Esophagus squamous epithelium (tissue), 5 donors: Measurements from ENCODE around the gene C4orf36. TPM values are rescaled to one million over a fixed set of nuclear protein-coding genes. Genes with fewer than 3 reads are reported as not detected.

ENCODE experiments used
- DNase-seq: peaks from one replicate; lab custom pipeline; 2025; lab: John Stamatoyannopoulos, UW
- H3K27ac ChIP-seq, 4 donors: fragments of 200-600 bp; sonication (generic); one replicate each; pipeline ENCODE4 v1.5.1; 2016 to 2019; ENCODE audit warnings: mild to moderate bottlenecking in 1 of 4
- H3K27me3 ChIP-seq, 4 donors: fragments of 200-600 bp; sonication (generic); 1 replicate in 3 of 4; 2 replicates in 1 of 4; pipeline versions ENCODE4 v1.5.1 to v1.6.0; 2017 to 2021; ENCODE audit warnings: antibody characterized with exemption in 1 of 4
- H3K36me3 ChIP-seq, 3 donors: fragments of 200-600 bp; sonication (generic); one replicate each; pipeline ENCODE4 v1.5.1; 2016 to 2019
- H3K4me1 ChIP-seq, 3 donors: fragments of 200-600 bp; sonication (generic); one replicate each; pipeline ENCODE4 v1.5.1; 2017 to 2019
- H3K4me3 ChIP-seq, 4 donors: fragments of 200-600 bp; sonication (generic); 1 replicate in 3 of 4; 2 replicates in 1 of 4; pipeline ENCODE4 v1.5.1; 2016 to 2019; ENCODE audit warnings: mild to moderate bottlenecking in 2 of 4, moderate library complexity in 1 of 4
- H3K9me3 ChIP-seq, 3 donors: fragments of 200-600 bp; sonication (generic); one replicate each; pipeline ENCODE4 v1.5.1; 2016 to 2019
- CTCF ChIP-seq, 6 experiments: fragments of 450-650 bp in 4 of 6; fragments of 200-600 bp in 2 of 6; sonication (generic) in 2 of 6; IDR thresholded peaks; one replicate each; pipeline ENCODE4 v1.5.1; 2016 to 2019; ENCODE audit warnings: antibody characterized with exemption in 6 of 6, mild to moderate bottlenecking in 4 of 6, moderate library complexity in 4 of 6
- POLR2A ChIP-seq, 4 donors: fragments of 450-650 bp; IDR thresholded peaks; one replicate each; pipeline ENCODE4 v1.6.1; 2017; ENCODE audit warnings: antibody characterized with exemption in 4 of 4, mild to moderate bottlenecking in 4 of 4, moderate library complexity in 3 of 4
- WGBS, 2 donors: methylation state at CpG; one replicate each; pipeline ENCODE4 v1.1.5; 2018; 5-methylcytosine and 5-hydroxymethylcytosine counted together
- intact Hi-C: fragments of 100-400 bp; cut with DNase I; formaldehyde crosslinking; loops from one replicate; pipeline ENCODE4 v1.15.0; 2022
- total RNA-seq, 4 donors: library from RNA; depleted of rRNA; stranded (reverse); fragments of >200 nt; gene quantifications; one replicate each; pipeline ENCODE4 v1.1.0, GENCODE V29; 2016
- donor health status: DM: yes; HTN: yes; CAD: no.

Gene C4orf36
- total RNA-seq, 4 donors from 2014 or later: 1.3 to 5.0 (median 2.7) TPM

DNA sequence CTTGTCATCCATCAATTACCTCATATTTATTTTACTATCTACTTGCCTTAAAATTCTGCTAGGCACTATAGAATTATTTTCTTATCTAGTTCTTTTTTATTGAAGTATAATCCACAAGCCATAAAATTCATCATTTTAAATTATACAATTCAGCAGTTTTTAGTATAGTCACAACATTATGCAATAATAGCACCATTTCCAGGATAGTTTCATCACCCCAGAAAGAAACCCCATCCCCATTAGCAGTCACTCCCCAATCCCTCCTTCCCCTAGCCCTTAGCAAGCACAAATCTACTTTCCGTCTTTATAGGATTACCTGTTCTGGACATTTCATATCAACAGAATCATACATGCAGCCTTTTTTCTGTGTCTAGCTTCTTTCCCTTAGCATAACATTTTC lies 58.6 kb downstream of the C4orf36 start:
- Histone ChIP-seq H3K27me3 (no peaks in the 10 kb centered on the region), H3K9me3 (no peaks in the 10 kb centered on the region), H3K27ac (no peak overlapping the region), H3K4me1 (peaks cover 4 to 39% (median 15%) of the 10 kb centered on the region in 3 donors), H3K36me3 (peaks cover 0 to 18% (median 0%) of the 10 kb centered on the region in 3 donors), H3K4me3 (no peak overlapping the region)
- WGBS, 2 donors: 78 to 86% methylated on average over 1 of the region's 1 CpG
- no peak for TF ChIP-seq POLR2A (IDR thresholded peaks at IDR 0.05)
- TF ChIP-seq CTCF (IDR thresholded peaks at IDR 0.05): no peak
- DNase-seq: no peak
- intact Hi-C loops: no loop called here

DNA sequence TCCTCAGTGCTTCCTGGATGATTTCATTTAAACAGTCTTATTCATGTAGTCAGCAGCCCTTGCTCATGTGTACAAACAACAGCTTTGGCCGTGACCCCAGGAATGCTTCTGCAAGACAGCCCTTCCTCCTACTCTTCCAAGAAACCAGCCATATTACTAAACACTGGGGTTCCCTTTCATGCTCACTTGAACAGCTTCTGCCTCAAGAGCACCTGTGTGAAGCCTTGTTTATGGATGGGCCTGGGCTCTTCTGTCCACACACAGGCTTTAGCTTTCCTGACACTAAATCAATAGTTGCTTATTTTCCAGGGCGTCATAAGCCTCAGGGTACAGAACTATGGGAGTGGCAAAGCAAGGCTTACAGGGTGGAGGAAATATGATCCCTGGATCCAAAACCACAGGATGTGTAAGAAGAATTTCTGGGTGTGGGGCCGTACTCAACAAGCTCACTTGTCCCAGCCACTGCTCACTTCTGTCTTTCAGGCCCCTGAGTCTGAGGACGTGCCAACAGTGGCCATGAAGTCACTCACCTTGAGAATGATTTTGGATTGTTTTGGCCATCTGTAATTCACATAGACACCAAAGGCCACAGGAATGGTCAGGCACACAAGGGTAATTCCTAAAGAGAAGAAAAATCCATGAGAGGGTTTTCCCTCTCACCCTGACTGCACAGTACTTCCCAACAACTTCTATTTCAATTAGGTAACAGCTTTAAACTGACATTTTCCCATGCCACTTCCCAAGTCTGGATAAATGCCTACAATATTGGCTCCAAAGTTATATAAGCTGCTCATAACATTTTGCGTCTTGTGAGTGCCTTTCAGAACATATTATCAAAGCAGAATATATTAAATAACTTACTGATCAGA lies 60.7 kb downstream of the C4orf36 start:
- Histone ChIP-seq H3K4me3 (no peak overlapping the region), H3K27ac (peak overlapping the region; percentile 52 to 87 (median 77)), H3K27me3 (no peaks in the 10 kb centered on the region), H3K36me3 (peaks cover 0 to 34% (median 4%) of the 10 kb centered on the region in 3 donors), H3K4me1 (peaks cover 4 to 29% (median 6%) of the 10 kb centered on the region in 3 donors), H3K9me3 (no peaks in the 10 kb centered on the region)
- WGBS, 2 donors: 53 to 72% methylated on average over 5 of the region's 5 CpGs
- TF ChIP-seq POLR2A (IDR thresholded peaks at IDR 0.05): no peak
- TF ChIP-seq CTCF (IDR thresholded peaks at IDR 0.05): no peak
- no peak for DNase-seq
- intact Hi-C loops: no loop called here

Other genes with a start within 250 kb of the C4orf36 start
- 10 to 100 TPM; 14.7 to 55.4 (median 20.1) TPM for gene SLC10A6, start 43.0 kb downstream of the C4orf36 start, total RNA-seq
- 10 to 100 TPM; 22.9 to 47.1 (median 34.0) TPM for gene AFF1, start 42.6 kb upstream of the C4orf36 start, total RNA-seq